GM23248 (cell line): ENCODE data around the gene NCOR2. TPM values are rescaled to one million over a fixed set of nuclear protein-coding genes. Genes with fewer than 3 reads are reported as not detected.

Experiments used
- DNase-seq: peaks from one replicate; pipeline ENCODE4 v3.0.0-alpha.2; 2015
- H2AFZ ChIP-seq: fragments of 200-600 bp; sonication (generic); 2 replicates; pipeline ENCODE4 v1.6.1; 2016; ENCODE audit warnings: antibody characterized with exemption
- H3F3A ChIP-seq: fragments of 200-600 bp; sonication (generic); 2 replicates; pipeline ENCODE4 v1.6.1; 2016; ENCODE audit warnings: mild to moderate bottlenecking, antibody characterized with exemption, mixed run types; ENCODE audit not compliant: insufficient read depth
- H3K27ac ChIP-seq: fragments of 200-600 bp; sonication (generic); 2 replicates; pipeline ENCODE4 v1.5.1; 2016; ENCODE audit warnings: mild to moderate bottlenecking
- H3K27me3 ChIP-seq: fragments of 200-600 bp; sonication (generic); replicated peaks from 2 replicates; pipeline ENCODE4 v1.6.1; 2016; ENCODE audit warnings: mild to moderate bottlenecking; ENCODE audit not compliant: insufficient read depth
- H3K36me3 ChIP-seq: fragments of 200-600 bp; sonication (generic); 2 replicates; pipeline ENCODE4 v1.6.1; 2016; ENCODE audit warnings: low read depth, mild to moderate bottlenecking
- H3K4me1 ChIP-seq: fragments of 200-600 bp; sonication (generic); 2 replicates; pipeline ENCODE4 v1.6.1; 2016; ENCODE audit warnings: mild to moderate bottlenecking; ENCODE audit not compliant: insufficient read depth
- H3K4me2 ChIP-seq: fragments of 200-600 bp; sonication (generic); one replicate; pipeline ENCODE4 v1.6.1; 2016; ENCODE audit warnings: mild to moderate bottlenecking; ENCODE audit not compliant: unreplicated experiment
- H3K4me3 ChIP-seq: fragments of 200-600 bp; sonication (generic); 2 replicates; pipeline ENCODE4 v1.5.1; 2016; ENCODE audit warnings: mild to moderate bottlenecking
- H3K79me2 ChIP-seq: fragments of 200-600 bp; sonication (generic); 2 replicates; pipeline ENCODE4 v1.6.1; 2016; ENCODE audit warnings: mild to moderate bottlenecking; ENCODE audit not compliant: insufficient read depth
- H3K9ac ChIP-seq: fragments of 200-600 bp; sonication (generic); 2 replicates; pipeline ENCODE4 v1.6.1; 2016; ENCODE audit warnings: mild to moderate bottlenecking
- H3K9me2 ChIP-seq: fragments of 200-600 bp; sonication (generic); 2 replicates; pipeline ENCODE4 v1.6.1; 2016; ENCODE audit warnings: mixed run types, mild to moderate bottlenecking, moderate library complexity; ENCODE audit not compliant: insufficient read depth
- H3K9me3 ChIP-seq: fragments of 200-600 bp; sonication (generic); one replicate; pipeline ENCODE4 v1.6.1; 2017; ENCODE audit warnings: low read depth
- H4K20me1 ChIP-seq: fragments of 200-600 bp; sonication (generic); 2 replicates; pipeline ENCODE4 v1.6.0; 2016; ENCODE audit not compliant: insufficient read depth
- EZH2 ChIP-seq: fragments of 200-600 bp; sonication (generic); IDR thresholded peaks from 2 replicates; pipeline ENCODE4 v1.6.1; 2018; ENCODE audit warnings: antibody characterized with exemption, mild to moderate bottlenecking; ENCODE audit not compliant: insufficient read depth, poor library complexity, severe bottlenecking
- EZH2phosphoT487 ChIP-seq: fragments of 200-600 bp; sonication (generic); IDR thresholded peaks from 2 replicates; pipeline ENCODE4 v1.6.1; 2018; ENCODE audit warnings: antibody characterized with exemption, moderate library complexity, mild to moderate bottlenecking, low read depth; ENCODE audit not compliant: insufficient read depth
- WGBS, 2 experiments: methylation state at CpG; one replicate each; pipeline ENCODE4 v1.1.6; 2015 to 2017; ENCODE audit warnings: low lambda C conversion rate in 2 of 2, low coverage in 1 of 2; ENCODE audit errors: missing lambda C conversion rate in 2 of 2; 5-methylcytosine and 5-hydroxymethylcytosine counted together
- in situ Hi-C: fragments of 300-500 bp; cut with MboI; formaldehyde crosslinking; loops from 2 replicates; pipeline ENCODE4 v1.15.0; 2020
- polyA plus RNA-seq: library from polyadenylated mRNA; unstranded; fragments of >200 nt; fragmentation: Nextera tagmentation; extraction: Ambion mirVana; gene quantifications from 2 replicates; pipeline ENCODE4 v1.2.1, GENCODE V29; 2016
- total RNA-seq: library from RNA; depleted of rRNA; stranded (reverse); fragments of >200 nt; shearing (Covaris generic); gene quantifications from 2 replicates; pipeline ENCODE4 v1.2.3, GENCODE V29; 2014

The NCOR2 gene
- total and polyA plus RNA-seq, 2 experiments from 2014 or later, result 37.7 to 43.5 TPM

DNA sequence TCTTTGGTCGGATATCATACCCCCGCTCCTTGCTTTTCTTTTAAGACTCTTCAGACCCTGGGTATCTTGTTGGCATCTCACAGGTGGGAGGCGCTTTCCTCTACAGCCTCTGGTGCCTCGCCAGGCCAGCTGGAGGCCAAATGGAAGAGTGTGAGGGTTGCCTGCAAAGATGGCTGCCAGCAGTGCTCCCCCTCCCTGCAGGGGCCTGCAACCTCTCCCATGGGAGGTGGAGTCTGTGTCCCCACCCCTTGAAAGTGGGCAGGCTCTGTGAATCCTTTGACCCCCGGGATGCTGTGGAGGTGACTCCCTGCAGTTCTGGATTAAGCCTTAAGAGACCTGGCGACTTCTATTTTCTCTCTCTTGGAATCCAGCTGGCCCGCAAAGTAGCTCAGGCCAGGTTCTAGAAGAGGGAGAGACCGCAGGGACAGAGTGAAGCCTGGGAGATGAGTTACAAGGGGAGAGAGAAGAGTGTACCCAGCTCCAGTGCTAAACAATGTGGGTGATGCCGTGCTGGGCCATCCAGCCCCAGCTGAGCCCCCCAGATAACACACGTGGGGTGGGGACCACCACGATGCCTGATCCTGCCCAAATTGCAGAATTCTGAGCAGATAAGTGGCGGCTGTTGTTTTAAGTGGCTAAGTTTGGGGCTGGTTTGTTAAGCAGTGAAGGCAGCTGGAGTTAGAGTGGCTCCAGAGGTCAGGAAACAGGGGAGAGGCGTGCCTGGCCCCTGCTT is 37.9 kb upstream of the NCOR2 start:
- DNase-seq, result no peak
- H3K36me3 ChIP-seq, result no peaks in the 10 kb centered on the region
- WGBS, 2 experiments, result 87 to 89% methylated on average over 13 of the region's 13 CpGs
- H3F3A ChIP-seq, result no peaks in the 10 kb centered on the region
- H3K4me3 ChIP-seq, result no peak overlapping the region
- no peaks in the 10 kb centered on the region for H4K20me1 ChIP-seq
- H3K4me2 ChIP-seq, result no peak overlapping the region
- no peaks in the 10 kb centered on the region for H3K79me2 ChIP-seq
- H2AFZ ChIP-seq, result no peak overlapping the region
- no peak overlapping the region for H3K27ac ChIP-seq
- H3K27me3 ChIP-seq, result no peaks in the 10 kb centered on the region
- no peak for TF ChIP-seq EZH2phosphoT487
- TF ChIP-seq EZH2, result no peak
- no peaks in the 10 kb centered on the region for H3K4me1 ChIP-seq
- H3K9me2 ChIP-seq, result no peaks in the 10 kb centered on the region
- H3K9me3 ChIP-seq, result no peaks in the 10 kb centered on the region
- H3K9ac ChIP-seq, result no peak overlapping the region
- in situ Hi-C loops, result no loop called here

DNA sequence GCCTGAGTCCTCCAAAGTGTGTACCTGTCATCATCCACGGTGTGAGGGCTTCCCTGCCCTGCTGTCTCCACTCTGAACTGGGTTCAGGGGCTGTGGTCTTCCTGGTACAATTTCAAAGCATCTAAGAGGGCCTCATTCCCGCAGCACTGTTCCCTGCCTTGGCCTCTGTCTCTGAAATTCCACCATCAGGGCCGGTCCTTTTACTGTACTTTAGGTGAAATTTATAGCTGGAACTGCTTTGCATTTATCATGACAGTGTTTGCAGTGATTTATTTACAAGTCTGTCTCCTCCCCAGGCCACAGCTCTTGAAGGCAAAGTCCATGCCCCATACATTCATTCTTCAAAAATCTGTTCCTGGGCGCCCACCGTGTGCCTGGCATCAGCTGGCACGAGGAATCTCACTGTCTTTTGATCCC is 36.9 kb upstream of the NCOR2 start:
- Histone ChIP-seq H3K9me3 (no peaks in the 10 kb centered on the region), H4K20me1 (no peaks in the 10 kb centered on the region), H3K9me2 (no peaks in the 10 kb centered on the region), H2AFZ (no peak overlapping the region), H3F3A (peaks cover 9% of the 10 kb centered on the region; the same call in 1 of the 2 replicates), H3K27ac (no peak overlapping the region), H3K4me1 (no peaks in the 10 kb centered on the region), H3K4me2 (no peak overlapping the region), H3K36me3 (no peaks in the 10 kb centered on the region), H3K4me3 (no peak overlapping the region), H3K9ac (no peak overlapping the region), H3K79me2 (no peaks in the 10 kb centered on the region), H3K27me3 (no peaks in the 10 kb centered on the region)
- no peak for TF ChIP-seq EZH2phosphoT487
- no peak for TF ChIP-seq EZH2
- 77 to 83% methylated on average over 6 of the region's 6 CpGs for WGBS, 2 experiments
- no peak for DNase-seq
- in situ Hi-C loops, result no loop called here

DNA sequence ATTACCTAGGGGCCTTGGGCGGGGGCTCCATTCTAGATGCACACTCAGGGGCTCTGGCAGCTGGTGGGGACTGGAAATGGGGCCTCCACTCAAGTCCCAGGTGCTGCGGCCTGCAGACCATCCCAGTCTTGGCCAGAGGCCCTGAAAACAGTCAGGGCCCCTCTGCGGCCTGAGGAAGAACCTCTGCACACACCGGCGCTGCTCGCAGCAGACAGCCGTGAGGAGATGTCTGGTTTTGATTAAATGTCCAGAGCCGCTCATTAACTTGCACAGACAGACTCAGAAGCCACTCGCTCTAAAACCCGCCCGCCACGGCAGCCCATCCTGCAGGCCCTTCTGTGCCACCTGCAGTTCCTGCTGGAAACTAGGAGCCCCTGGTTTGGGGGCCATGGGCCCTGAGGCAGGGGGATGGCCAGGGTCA is 36.4 kb upstream of the NCOR2 start:
- Histone ChIP-seq H3K9me3 (no peaks in the 10 kb centered on the region), H3K9me2 (no peaks in the 10 kb centered on the region), H3K4me3 (no peak overlapping the region), H3K27me3 (no peaks in the 10 kb centered on the region), H3K4me2 (no peak overlapping the region), H3F3A (peaks cover 13% of the 10 kb centered on the region), H4K20me1 (no peaks in the 10 kb centered on the region), H3K79me2 (no peaks in the 10 kb centered on the region), H3K27ac (no peak overlapping the region), H3K36me3 (no peaks in the 10 kb centered on the region), H2AFZ (no peak overlapping the region), H3K4me1 (0 out of 2 replicates have a peak, but pooled peaks cover under 1% of the 10 kb centered on the region), H3K9ac (no peak overlapping the region)
- 62 to 66% methylated on average over 9 to 12 of the region's 12 CpGs for WGBS, 2 experiments
- in situ Hi-C loops, result no loop called here
- no peak for DNase-seq
- TF ChIP-seq EZH2phosphoT487 (no peak), EZH2 (no peak)

DNA sequence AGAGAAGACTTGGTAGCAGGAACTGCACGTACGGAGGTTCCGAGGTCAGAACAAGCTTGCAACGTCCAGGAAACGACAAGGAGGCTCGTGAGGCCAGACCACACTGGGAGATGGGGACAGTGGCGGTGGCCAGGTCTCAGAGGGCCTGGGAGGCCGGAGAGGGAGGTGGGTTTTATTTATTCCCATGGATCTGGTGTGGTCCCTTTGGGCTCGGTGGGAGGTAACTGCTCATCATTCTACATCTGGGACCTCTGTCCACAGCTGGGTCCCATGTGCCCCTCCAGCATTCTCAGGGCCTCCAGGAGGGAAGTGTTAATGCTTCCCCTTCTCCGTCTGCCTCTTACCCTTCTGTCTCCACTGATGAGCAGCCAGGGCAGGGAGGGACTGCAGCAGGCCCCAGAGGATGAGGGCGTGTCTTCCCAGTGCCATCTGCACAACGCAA is 35.7 kb upstream of the NCOR2 start:
- WGBS, 2 experiments, result 78 to 80% methylated on average over 12 of the region's 12 CpGs
- Histone ChIP-seq H3K9me3 (no peaks in the 10 kb centered on the region), H3K9me2 (no peaks in the 10 kb centered on the region), H3K4me3 (no peak overlapping the region), H3K27me3 (no peaks in the 10 kb centered on the region), H3K4me1 (0 out of 2 replicates have a peak, but pooled peaks cover 3% of the 10 kb centered on the region), H3F3A (peaks cover 20% of the 10 kb centered on the region), H3K36me3 (no peaks in the 10 kb centered on the region), H2AFZ (no peak overlapping the region), H3K27ac (no peak overlapping the region), H3K79me2 (no peaks in the 10 kb centered on the region), H4K20me1 (no peaks in the 10 kb centered on the region), H3K9ac (no peak overlapping the region), H3K4me2 (no peak overlapping the region)
- in situ Hi-C loops, result no loop called here
- DNase-seq, result no peak
- TF ChIP-seq EZH2phosphoT487 (no peak), EZH2 (no peak)

DNA sequence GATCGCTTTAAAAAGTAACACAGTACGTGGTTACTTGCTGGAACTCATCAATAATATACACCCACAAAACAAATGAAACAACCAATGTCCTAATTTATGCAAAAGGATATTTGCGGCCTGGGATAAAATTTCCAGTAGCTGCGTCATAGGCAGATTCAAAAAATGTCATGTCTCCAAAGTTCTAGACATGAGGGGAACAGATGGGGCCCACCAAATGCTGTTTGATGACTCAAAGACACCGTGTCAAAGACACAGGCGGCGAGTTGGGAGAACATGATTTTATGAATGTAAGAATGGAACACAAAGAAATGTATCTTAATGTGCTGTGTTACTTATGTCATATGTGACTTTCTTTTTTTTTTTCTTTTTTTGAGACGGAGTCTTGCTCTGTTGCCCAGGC is 34.3 kb upstream of the NCOR2 start:
- no peak overlapping the region for H2AFZ ChIP-seq
- no peaks in the 10 kb centered on the region for H3K9me3 ChIP-seq
- WGBS, 2 experiments, result 95 to 96% methylated on average over 8 of the region's 8 CpGs
- no peaks in the 10 kb centered on the region for H3K9me2 ChIP-seq
- in situ Hi-C loops, result no loop called here
- no peak overlapping the region for H3K27ac ChIP-seq
- no peak overlapping the region for H3K4me3 ChIP-seq
- no peaks in the 10 kb centered on the region for H3K27me3 ChIP-seq
- no peak overlapping the region for H3K9ac ChIP-seq
- no peaks in the 10 kb centered on the region for H3K79me2 ChIP-seq
- no peaks in the 10 kb centered on the region for H3K36me3 ChIP-seq
- no peak overlapping the region for H3K4me2 ChIP-seq
- DNase-seq, result no peak
- no peak for TF ChIP-seq EZH2phosphoT487
- TF ChIP-seq EZH2, result no peak
- H3F3A ChIP-seq, result peaks cover 21% of the 10 kb centered on the region
- H4K20me1 ChIP-seq, result no peaks in the 10 kb centered on the region
- 0 out of 2 replicates have a peak, but pooled peaks cover 3% of the 10 kb centered on the region for H3K4me1 ChIP-seq
